ENCODE data around the gene SPATA19. TPM values are rescaled to one million over a fixed set of nuclear protein-coding genes. Genes with fewer than 3 reads are reported as not detected.

SPATA19 gene
- polyA plus RNA-seq, 2 of the 4 experiments (the other 2 are of a cell fraction), result not detected

DNA sequence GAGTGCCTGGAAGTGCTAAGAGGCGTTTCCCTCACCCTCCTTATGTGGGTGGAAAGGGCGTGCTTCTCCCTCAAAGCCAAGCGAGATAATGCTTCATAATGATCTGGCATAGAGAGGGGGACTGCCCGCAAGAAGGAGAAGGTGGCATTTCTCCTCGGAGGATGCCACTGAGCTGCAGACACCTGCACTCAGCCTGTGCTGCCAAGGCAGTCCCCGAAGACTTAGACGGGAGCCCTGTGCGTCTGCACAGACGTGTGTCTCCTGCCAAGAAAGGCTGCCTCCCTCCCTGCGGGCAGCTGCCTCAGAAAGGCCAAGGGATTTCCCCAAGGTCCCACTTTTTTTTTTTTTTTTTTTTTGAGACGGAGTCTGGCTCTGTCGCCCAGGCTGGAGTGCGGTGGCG, 48.1 kb upstream of the SPATA19 start:
- ATAC-seq (no peak), FAIRE-seq (no peak)

DNA sequence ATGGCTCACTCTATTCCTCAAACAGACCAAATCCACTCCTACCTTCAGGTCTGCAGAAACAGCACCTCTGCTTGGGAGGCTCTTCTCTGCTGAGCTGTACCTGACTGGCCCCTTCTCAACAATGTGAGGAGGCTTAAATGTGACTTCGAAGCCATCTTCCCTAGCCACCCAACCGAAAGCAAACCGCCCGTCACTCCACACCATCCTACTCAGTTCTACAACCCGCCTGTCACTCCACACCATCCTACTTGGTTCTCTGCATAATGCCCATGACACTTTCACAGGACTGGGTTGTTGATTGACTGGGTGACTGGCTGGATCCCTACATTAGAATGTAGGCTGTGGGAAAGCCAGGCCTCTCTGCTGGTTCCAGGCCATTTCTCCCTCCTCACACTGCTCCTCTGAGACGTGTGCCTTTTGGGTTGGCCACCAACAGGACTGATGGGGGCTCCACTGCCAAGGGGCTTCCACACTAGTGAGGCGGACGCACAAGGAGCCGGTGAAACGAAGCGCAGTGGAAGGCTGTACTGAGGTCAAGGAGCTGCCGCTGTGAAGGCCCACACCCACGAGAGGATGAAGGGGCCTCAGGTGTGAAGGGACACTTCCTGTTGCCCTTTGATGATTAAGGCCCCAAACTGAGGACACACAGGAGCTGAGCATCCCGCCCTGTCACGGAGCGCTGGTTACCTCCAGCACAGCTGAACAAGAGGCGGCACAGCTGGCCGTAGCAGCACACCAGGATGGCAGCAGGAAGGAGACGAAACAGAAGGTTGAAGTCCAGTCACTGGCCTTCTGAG, 47.5 kb upstream of the SPATA19 start:
- Histone ChIP-seq H3K9me3 (no peaks in the 10 kb centered on the region), H3K4me1 (no peaks in the 10 kb centered on the region), H3K4me3 (no peak overlapping the region), H3K27ac (no peak overlapping the region), H3K4me2 (no peak overlapping the region)
- CTCF ChIA-PET, result no interaction called here
- no peak for DNase-seq (ENCODE audit: low read depth in 1 of 2, low spot score in 1 of 2)
- no peak for ATAC-seq
- POLR2A ChIA-PET, result no interaction called here
- no peak for TF ChIP-seq MAFK (IDR thresholded peaks at IDR 0.05; ENCODE audit: partially characterized antibody)
- no peak for TF ChIP-seq RCOR1 (IDR thresholded peaks at IDR 0.05; ENCODE audit: low read depth, low read length)
- no peak for TF ChIP-seq MAZ (IDR thresholded peaks at IDR 0.05; ENCODE audit: borderline replicate concordance, low read depth, low read length)
- TF ChIP-seq CHD4 (IDR thresholded peaks at IDR 0.05; ENCODE audit: borderline replicate concordance), result no peak
- TF ChIP-seq RFX5 (IDR thresholded peaks at IDR 0.05), result no peak
- no peak for TF ChIP-seq CBX2 (IDR thresholded peaks at IDR 0.05; ENCODE audit: borderline replicate concordance, low read depth)
- WGBS (ENCODE audit: missing lambda C conversion rate), result 45% methylated on average over 12 of the region's 19 CpGs
- no peak for FAIRE-seq

More for the DNA sequence above, 48.1 kb upstream of the SPATA19 start:
- ChIA-PET POLR2A (no interaction called here), CTCF (no interaction called here)
- WGBS (ENCODE audit: missing lambda C conversion rate), result 45% methylated on average over 11 of the region's 14 CpGs
- Histone ChIP-seq H3K4me3 (no peak overlapping the region), H3K4me2 (no peak overlapping the region), H3K27ac (no peak overlapping the region), H3K9me3 (no peaks in the 10 kb centered on the region), H3K4me1 (no peaks in the 10 kb centered on the region)
- DNase-seq (ENCODE audit: low read depth in 1 of 2, low spot score in 1 of 2), result no peak
- TF ChIP-seq POLR2A (IDR thresholded peaks at IDR 0.05; ENCODE audit: low read length) (no peak), EHMT2 (IDR thresholded peaks at IDR 0.05; ENCODE audit: low read depth) (no peak), RAD21 (conservative IDR thresholded peaks at IDR 0.05 in 1 of 2, IDR thresholded peaks at IDR 0.05 in 1 of 2) (no peak), HOXA7 (CRISPR knock-in tag; IDR thresholded peaks at IDR 0.05) (no peak), MYC (IDR thresholded peaks at IDR 0.05; ENCODE audit: borderline replicate concordance, low read length) (no peak), KDM1A (IDR thresholded peaks at IDR 0.05; ENCODE audit: low read depth) (no peak), RARB (CRISPR knock-in tag; IDR thresholded peaks at IDR 0.05) (no peak), HEYL (CRISPR knock-in tag; IDR thresholded peaks at IDR 0.05) (no peak), TFCP2L1 (CRISPR knock-in tag; IDR thresholded peaks at IDR 0.05) (no peak), EP300 (IDR thresholded peaks at IDR 0.05) (no peak), FOSB (CRISPR knock-in tag; IDR thresholded peaks at IDR 0.05) (no peak)
- TF ChIP-seq, protein P1, sequence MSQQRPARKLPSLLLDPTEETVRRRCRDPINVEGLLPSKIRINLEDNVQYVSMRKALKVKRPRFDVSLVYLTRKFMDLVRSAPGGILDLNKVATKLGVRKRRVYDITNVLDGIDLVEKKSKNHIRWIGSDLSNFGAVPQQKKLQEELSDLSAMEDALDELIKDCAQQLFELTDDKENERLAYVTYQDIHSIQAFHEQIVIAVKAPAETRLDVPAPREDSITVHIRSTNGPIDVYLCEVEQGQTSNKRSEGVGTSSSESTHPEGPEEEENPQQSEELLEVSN (IDR thresholded peaks at IDR 0.05; ENCODE audit: borderline replicate concordance, low read depth), result no peak
- TF ChIP-seq, protein P2, sequence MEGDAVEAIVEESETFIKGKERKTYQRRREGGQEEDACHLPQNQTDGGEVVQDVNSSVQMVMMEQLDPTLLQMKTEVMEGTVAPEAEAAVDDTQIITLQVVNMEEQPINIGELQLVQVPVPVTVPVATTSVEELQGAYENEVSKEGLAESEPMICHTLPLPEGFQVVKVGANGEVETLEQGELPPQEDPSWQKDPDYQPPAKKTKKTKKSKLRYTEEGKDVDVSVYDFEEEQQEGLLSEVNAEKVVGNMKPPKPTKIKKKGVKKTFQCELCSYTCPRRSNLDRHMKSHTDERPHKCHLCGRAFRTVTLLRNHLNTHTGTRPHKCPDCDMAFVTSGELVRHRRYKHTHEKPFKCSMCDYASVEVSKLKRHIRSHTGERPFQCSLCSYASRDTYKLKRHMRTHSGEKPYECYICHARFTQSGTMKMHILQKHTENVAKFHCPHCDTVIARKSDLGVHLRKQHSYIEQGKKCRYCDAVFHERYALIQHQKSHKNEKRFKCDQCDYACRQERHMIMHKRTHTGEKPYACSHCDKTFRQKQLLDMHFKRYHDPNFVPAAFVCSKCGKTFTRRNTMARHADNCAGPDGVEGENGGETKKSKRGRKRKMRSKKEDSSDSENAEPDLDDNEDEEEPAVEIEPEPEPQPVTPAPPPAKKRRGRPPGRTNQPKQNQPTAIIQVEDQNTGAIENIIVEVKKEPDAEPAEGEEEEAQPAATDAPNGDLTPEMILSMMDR (IDR thresholded peaks at IDR 0.05), result no peak
- TF ChIP-seq, protein P3, sequence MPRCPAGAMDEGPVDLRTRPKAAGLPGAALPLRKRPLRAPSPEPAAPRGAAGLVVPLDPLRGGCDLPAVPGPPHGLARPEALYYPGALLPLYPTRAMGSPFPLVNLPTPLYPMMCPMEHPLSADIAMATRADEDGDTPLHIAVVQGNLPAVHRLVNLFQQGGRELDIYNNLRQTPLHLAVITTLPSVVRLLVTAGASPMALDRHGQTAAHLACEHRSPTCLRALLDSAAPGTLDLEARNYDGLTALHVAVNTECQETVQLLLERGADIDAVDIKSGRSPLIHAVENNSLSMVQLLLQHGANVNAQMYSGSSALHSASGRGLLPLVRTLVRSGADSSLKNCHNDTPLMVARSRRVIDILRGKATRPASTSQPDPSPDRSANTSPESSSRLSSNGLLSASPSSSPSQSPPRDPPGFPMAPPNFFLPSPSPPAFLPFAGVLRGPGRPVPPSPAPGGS (IDR thresholded peaks at IDR 0.05), result no peak
- TF ChIP-seq, protein P4, sequence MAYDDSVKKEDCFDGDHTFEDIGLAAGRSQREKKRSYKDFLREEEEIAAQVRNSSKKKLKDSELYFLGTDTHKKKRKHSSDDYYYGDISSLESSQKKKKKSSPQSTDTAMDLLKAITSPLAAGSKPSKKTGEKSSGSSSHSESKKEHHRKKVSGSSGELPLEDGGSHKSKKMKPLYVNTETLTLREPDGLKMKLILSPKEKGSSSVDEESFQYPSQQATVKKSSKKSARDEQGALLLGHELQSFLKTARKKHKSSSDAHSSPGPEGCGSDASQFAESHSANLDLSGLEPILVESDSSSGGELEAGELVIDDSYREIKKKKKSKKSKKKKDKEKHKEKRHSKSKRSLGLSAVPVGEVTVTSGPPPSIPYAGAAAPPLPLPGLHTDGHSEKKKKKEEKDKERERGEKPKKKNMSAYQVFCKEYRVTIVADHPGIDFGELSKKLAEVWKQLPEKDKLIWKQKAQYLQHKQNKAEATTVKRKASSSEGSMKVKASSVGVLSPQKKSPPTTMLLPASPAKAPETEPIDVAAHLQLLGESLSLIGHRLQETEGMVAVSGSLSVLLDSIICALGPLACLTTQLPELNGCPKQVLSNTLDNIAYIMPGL (CRISPR knock-in tag; IDR thresholded peaks at IDR 0.05; ENCODE audit: borderline replicate concordance), result no peak
- TF ChIP-seq, protein P5, sequence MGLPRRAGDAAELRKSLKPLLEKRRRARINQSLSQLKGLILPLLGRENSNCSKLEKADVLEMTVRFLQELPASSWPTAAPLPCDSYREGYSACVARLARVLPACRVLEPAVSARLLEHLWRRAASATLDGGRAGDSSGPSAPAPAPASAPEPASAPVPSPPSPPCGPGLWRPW (IDR thresholded peaks at IDR 0.05), result no peak

Data from A549 (cell line).